DMS 273 (cell line): ENCODE results near the gene ABL1.

Experiments
- DNase-seq: peaks from one replicate; lab custom pipeline; 2025; ENCODE audit not compliant: unreplicated experiment; lab: John Stamatoyannopoulos, UW

ABL1 gene

DNA sequence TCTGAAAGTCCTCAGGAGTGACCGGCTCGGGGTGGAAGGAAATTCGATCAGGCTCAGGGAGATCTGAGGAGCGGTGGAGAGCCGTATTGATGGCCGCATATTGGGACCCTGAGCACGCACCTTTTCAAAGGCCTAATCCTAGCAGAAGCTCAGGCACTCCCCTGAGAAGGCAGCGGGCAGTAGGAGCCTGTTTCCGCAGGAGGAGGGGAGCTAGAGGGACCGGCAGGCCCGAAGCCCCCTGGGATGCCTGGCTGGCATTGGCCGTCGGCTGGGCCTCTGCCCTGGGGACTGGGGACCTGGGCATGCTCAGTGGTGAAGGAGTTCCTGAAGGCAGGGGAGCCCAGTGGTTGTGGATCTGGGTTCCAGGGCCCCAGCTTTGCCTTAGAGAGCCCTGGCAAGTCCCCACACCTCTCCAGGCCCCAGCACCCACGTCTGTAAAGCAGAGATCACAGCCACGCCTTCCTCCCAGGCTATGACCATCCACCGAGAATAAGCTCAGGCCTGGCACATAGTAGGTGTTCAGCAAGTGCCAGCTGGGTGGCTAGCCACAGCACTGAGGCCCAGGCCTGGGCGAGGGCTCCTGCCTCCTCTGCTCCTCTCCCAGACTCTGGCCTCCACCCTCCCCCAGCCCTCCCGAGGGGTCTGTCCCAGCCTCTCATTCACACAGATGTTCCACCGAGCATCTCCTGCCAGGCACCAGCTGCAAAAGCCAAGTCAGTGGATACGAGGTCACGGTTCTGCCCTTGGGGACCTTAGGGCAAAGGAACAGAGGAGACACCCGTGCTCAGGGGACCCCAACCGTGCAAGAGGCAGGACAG, 78.8 kb downstream of the ABL1 start:
- no peak for DNase-seq

DNA sequence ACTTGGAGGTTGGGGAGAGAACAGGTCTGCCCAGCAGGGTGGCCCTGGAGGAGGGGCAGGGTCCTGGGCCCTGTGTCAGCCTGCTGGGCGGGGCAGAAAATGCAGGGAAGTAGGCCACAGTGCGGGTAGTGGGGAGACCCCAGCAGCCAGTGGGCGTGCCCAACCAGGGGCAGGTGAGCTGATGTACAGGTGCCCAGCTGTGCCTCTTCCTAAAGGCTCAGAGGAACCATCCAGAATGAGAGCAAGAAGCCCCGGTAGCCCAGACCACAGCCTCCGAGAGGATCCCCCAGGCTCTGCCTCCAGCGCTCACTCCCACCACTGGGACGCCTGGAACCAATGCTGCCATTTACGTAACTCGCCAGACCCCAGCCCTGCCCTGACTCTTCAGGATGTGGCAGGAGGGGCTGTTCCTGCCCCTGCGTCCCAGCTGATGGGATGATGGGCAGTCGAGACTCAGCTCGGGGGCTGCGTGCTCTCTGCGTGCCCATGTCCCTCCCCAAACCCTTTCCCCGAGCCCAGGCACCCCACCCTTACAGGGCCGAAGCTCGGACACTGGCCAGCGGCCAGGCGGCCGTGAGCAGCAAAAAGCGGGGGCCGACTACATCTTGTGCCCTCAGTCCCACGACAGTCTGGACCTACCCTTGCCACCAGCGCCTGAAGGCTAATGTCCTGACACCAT, 79.5 kb downstream of the ABL1 start:
- no peak for DNase-seq

DNA sequence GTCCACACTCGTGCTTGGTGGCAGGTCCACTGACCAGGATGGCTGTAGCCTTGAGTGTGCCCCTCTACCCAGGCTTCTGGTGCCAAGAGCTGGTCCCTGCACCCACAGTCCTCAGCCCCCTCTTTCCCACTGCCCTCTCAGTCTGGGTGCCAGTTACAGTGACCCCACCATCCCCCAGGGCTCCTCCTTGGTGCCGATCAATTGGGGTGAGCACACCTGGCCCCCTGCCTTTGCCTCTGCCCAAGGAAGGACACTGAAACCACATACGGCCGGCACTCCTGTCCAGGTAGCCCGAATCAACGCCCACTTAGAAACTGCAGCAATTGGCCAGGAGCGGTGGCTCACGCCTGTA, 80.0 kb downstream of the ABL1 start:
- no peak for DNase-seq

DNA sequence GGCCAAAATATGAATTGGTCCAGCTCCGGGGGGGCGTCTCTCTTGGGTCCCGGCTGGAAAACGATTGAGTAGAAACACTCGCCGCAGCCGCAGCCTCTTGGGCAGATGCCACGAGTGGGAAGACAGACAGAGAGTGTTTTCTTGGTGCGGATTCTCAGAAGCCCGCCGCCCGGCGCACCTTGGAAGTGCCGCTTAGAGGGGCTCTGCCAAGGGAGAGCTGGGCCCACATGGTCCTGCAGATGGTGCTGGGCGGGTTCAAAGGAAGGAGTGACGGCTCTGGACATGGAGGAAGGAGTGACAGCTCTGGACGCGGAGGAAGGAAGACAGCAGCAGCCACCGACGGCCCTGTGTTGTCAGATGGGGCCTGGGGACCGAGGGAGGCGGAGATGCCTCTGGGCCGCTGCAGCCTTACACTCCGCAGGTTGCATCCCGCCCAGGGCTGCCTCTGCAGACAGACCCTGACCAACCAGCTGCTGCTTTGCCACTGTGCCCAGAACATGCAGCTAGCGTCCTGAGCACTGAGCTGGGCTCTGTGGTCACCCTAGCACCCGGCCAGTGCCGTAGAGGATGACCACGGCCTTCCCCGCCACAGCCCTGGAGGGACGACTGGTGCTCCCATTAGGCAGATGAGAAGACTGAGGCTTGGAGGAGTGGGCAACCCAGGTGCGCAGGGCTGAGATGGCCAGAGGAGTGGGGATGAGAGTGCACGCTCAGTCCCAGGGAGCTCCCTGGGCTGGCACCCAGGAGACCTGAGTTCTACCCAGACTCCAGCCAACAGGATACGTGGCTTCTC, 82.3 kb downstream of the ABL1 start:
- DNase-seq: no peak

DNA sequence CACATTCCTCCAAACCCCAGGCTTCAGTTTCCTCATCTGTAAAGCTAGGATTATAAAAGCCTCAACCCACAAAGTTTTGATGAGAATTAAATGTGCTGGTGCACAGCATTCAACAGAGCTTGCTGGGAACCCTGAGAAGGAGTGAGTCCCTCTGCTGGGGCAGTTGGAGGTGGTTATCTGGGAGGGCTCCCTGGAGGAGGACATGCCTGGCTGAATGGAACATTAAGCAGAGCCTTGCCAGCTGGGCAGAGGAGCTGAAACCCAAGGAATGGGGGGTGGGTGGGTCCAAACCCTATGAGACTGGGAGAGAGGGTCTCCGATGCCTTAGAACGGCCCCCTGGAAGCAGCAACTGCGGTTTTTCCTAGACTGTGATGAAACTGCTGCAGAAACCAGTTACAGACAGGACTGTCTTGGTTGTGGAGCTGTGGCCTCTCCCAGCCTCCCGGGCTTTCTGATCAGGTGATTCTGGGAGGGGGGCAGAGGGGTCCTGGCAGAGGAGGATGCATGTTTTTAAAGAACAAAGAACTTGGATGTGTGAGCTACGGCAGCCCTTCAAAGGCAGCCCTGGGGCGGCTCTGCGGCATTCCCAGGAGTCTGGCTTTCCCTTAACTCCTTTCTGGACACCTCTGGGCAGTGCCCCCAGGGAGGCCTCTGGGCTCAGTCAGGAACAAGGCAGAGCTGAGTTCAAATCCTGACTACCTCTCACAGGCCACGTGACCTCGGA, 83.2 kb downstream of the ABL1 start:
- no peak for DNase-seq

DNA sequence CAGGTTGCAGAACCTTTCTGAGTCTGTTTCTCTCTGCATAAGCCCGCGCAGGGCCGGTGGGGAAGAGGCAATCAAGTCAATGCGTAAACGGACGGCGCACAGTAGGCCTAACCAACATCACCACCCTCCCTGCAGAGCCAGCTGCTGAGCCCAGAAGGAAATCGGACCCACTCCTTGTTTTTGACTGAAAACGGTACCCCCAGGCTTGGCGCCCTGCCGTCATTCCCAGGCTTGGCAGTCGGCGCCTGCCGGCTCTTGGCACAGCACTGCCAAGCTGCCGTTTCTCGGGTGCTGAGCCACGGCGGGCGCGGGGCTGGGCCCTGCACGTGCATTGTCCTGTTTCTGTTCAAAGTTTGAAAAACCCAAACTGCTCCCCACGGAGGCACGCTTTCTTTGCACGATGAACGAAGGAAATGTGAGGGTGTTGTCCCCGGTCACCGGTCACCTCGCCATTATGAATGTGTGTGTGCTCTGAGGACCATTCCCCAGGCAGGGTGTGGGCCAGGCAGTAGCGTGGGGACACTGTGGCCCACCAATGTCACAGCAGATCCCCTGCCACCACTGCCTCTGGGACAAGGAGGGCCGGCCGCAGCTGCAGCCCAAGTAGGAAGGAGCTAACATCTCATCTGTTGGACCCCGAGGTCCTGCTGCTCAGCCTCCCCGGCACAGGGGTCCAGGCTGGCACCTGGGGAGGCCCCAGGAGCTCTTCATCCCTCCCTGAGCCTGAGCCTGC, 83.9 kb downstream of the ABL1 start:
- DNase-seq: peak; percentile 57

DNA sequence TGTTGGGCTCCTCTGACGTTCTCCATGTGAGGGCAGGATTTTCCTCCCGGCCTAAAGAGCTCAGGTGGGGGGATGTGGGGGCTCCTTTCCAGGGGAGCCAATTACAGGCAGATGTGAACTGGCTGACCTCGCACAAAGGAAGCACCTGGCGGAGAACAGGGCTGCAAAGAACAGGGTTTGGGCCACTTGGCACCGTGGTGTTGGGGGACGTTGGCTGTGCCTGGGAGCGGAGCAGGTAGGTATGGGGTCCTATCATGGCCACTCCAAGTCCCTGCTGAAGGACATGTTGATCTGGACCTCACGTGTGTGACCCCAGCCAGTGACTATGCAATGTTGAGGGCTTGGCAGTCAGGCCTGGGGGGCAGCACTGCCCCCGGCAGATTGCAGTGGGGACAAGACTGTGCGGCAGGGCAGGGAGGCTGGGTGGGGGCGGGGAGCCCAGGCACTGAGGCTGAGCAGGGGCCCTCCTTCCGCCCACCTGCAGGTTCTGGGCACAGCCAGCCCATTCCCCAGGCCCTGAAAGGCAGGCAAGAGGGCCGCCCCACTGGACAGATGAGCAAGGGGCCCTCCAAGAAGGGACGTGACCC, 84.6 kb downstream of the ABL1 start:
- DNase-seq: no peak

DNA sequence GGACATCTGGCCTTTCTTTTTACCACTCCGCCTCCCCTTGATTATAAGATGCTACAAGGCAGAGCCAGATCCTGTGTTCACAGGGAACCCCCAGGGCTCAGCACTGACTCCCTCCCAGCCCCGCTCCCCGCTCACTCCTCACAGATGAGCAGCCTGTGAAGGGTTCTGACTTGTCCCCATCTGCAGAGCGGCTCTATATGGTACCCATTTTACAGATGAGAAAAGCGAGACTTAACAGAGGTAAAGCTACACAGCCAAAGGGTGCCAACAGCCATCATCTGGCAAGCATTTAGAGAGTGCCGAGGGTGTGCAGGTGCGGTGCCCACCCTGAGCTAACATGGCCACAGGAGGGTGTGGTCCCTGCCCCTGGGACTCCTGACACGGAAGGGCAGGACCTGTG, 85.2 kb downstream of the ABL1 start:
- DNase-seq: no peak

DNA sequence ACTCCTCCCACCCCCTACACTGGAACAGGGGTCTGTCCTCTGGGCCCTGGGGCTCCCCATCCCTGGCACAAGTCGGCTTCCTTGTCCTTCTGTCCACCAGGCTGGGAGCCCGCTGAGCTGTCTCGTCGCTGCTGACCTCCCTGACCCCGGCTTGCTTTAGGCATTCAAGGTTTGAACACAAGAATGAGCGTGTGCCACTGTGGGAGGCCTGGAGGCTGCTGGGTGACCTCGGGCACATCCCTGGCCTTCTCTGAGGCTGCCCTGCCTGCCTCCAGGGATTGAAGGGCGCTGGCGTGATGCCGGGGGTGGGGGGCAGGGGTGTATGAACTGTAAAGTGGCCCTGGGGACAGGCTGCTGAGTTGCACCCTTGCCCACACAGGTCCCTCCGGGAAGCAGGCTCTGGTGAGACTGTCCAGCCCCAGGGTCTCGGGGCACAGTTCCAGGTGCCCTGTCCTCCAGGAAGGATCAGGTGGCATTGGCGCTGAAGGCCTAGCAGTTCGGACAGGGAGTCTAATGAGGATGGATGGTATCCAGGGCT, 85.8 kb downstream of the ABL1 start:
- no peak for DNase-seq

GRCh38 chr9:130921300-130921988, 86.4 kb downstream of the ABL1 start:
- no peak for DNase-seq

DNA sequence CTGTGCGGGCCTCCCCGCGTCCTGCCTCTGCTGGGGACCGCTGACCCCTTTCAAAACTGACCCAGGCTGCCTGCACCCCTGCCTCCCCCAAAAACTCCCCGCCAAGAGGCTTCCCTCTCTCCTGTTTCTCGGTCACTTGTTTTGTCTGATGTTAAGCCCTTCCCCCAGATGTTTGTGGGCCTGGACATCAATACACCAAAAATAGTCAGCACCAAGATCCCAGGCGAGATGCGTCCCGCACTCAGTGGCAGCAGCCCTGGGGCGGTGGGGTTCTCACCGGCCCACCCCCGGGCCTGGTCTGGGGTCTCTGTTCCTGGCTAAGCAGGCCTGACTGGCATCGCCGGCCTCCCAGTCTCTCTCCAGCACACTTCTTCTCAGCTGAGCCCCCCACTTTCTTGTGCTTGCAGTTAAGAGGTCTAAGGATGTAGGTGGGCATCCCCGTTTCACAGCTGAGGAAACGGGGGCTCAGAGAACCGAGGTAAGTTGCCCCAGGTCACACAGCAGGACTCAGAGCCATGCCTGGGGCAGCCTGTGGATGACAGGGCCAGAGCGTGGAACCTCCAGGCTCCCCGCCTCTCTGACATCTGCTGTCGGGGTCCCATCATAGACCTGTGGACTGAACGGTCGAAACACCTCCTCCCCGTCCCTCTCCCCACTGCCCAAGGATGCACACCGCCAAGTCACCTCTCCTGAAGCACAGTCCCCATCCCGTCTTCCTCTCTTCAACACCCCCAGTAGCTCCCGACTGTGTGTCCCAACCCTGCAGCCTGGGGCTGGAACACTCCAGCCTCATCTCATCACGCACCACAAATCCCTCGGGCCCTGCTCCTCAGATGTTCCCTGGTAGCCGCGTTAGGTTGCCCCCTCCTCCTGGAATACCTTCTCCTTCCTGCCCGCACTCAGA, 87.2 kb downstream of the ABL1 start:
- no peak for DNase-seq

DNA sequence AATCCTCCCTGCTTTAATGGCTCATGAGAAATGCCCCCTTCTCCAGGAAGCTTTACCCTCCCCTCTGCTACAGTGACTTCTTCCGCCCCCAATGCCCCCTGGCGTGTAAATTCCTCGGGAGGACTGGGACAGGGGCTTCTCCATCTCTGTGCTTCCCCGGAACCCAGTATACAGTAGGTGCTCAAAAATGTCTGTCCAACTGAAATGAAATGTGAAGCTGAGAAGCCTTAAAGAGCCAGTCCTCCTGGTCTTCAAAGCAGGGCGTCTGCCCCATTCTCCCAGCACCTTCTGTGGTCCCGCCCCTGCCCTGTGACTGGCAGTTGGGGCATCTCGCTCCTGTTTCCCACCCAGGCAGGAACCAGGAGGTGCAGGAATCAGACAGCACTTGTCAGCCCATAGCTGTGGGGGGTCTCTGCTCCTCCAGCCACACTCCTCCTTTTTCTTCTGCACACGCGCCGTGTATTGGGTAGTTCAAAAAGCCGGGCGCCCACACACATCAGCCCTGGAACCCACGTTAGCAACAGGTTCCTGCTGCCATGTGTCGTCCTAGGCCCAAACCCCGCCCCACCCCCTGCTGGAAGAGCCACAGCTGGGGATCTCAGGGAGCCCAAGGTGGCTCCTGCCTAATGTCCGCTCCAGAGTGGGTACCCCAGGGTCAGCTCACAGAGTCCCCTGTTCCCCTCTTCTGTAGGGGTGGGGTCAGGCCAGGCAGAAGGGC, 88.0 kb downstream of the ABL1 start:
- DNase-seq: peak; percentile 40

- DNase-seq: no peak
Measured at GRCh38 chr9:130923611-130924447, 88.8 kb downstream of the ABL1 start.

DNA sequence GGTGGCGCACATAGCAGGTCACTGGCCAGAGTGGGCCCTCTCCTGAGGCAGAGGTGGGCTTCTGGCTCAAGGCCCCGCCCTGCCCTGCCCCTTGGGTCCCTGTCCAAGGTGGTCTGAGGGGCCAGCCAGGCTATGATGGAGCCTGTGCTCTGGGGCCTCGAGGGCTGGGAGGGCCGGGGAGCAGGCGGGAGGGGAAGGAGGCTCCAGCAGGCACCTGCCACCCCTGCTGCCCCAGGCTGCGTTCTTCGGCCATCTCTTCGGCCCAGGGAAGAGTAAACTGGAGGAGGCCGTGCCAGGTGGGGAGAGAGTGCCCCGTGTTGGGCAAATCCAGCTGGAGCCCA, 89.4 kb downstream of the ABL1 start:
- DNase-seq: no peak

GRCh38 chr9:130925050-130925678, 90.1 kb downstream of the ABL1 start:
- DNase-seq: no peak

DNA sequence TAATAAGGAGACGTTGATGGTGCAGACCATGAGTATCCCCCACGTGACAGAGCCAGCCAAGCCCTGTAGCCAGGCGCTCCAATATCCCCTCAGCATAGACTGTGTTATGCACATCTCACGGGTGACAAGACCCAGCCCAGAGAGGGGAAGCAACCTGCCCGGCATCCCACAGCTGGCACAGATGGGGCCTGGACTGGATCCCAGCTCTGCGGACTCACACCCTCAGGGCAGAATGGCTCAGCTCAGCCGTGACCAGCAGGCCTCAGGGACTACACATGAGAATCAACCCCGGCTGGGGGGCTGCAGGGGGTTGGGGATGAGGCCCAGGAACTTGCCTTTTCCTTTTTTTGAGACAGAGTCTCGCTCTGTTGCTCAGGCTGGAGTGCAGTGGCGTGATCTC, 92.3 kb downstream of the ABL1 start:
- no peak for DNase-seq
